Endothelial cell of umbilical vein (primary cell): ENCODE measurements around the gene RPL15.

Experiments
- CTCF ChIP-seq, 2 donors: IDR thresholded peaks; 1 replicate in 1 of 2; 2 replicates in 1 of 2; pipeline ENCODE4 v1.5.1; 2011; ENCODE audit warnings: low read length in 2 of 2, mild to moderate bottlenecking in 2 of 2, moderate library complexity in 2 of 2, control low read depth in 1 of 2, inconsistent platforms in 1 of 2, low read depth in 1 of 2; ENCODE audit not compliant: insufficient read depth in 1 of 2; ENCODE audit errors: extremely low read depth in 1 of 2
- POLR2AphosphoS5 ChIP-seq: IDR thresholded peaks from 2 replicates; pipeline ENCODE4 v1.6.1; 2012; ENCODE audit warnings: low read depth, mild to moderate bottlenecking, control low read depth, low read length, moderate library complexity; ENCODE audit not compliant: insufficient read depth

GRCh38 chr3:23940775-23941174 lies 23.8 kb downstream of the RPL15 start:
- TF ChIP-seq CTCF (IDR thresholded peaks at IDR 0.05; ENCODE audit: extremely low read depth in 1 of 2, insufficient read depth in 1 of 2, low read depth in 1 of 2, low read length in 2 of 2) (no peak), POLR2AphosphoS5 (no peak)
